Stimulated activated memory B cell treated with anti-CD40 and anti-IgM and Interleukin-4, amounts not matched to agents 10 μg/mL and 1 μg/mL and 100 μg/mL, for 72 hours (primary cell): ENCODE results near the gene TMEM179.

Source experiments
- ATAC-seq: fragments of 150-1000 bp; cut with Tn5 transposase; 2 replicates; pipeline ENCODE4 v1.10.0; 2021
- H3K27ac Mint-ChIP-seq: one replicate; pipeline ENCODE4 v1.8.0; 2022; ENCODE audit warnings: mild to moderate bottlenecking, mixed read lengths
- H3K27me3 Mint-ChIP-seq: one replicate; pipeline ENCODE4 v1.8.0; 2022; ENCODE audit warnings: mixed read lengths
- H3K36me3 Mint-ChIP-seq: one replicate; pipeline ENCODE4 v1.8.0; 2022; ENCODE audit warnings: mixed read lengths
- H3K4me1 Mint-ChIP-seq: one replicate; pipeline ENCODE4 v1.8.0; 2022; ENCODE audit warnings: mixed read lengths
- H3K4me3 Mint-ChIP-seq: one replicate; pipeline ENCODE4 v1.8.0; 2022; ENCODE audit warnings: mild to moderate bottlenecking, moderate library complexity, mixed read lengths
- H3K9me3 Mint-ChIP-seq: one replicate; pipeline ENCODE4 v1.8.0; 2022; ENCODE audit warnings: mixed read lengths

TMEM179 gene

DNA sequence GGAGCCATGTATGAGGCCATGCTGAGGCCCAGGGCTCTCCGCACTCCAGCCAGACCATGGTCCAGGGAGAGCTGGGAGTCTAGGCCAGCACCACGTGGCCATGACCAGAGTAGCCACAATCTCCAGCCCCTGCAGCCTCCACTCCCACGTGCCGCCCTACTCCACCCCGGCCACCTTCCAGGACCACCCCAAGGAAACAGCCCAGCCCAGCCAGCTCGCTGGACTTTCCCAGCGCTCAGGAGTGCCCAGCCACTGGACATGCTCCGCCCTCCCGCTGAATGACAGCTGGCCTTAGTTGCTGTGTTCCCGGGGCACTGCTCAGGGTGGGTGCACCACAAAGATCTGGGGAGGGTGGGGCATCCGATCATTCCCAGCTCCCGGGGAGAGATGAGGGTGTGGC lies 27.1 kb downstream of the TMEM179 start:
- Mint-ChIP-seq H3K27ac (no peak overlapping the region), H3K27me3 (peaks cover 60% of the 10 kb centered on the region), H3K9me3 (no peaks in the 10 kb centered on the region), H3K36me3 (no peaks in the 10 kb centered on the region), H3K4me1 (no peaks in the 10 kb centered on the region), H3K4me3 (no peak overlapping the region)
- no peak for ATAC-seq

DNA sequence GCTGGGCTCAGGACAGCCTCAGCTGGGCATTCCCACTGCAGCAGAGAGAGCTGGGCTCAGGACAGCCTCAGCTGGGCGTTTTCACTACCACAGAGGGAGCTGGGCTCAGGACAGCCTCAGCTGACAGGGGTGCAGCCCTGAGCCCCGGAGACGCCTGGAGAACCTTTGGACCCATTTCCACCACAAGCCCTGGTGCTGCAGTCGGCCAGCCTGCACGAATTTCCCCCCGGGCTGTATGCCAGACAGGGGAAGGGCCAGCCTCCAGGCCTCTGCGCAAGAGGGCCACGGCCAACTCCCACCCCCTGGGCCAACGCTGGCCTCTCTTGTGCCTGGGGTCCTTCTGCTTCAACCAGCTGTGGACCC lies 27.6 kb downstream of the TMEM179 start:
- no peak overlapping the region for H3K27ac Mint-ChIP-seq
- H3K36me3 Mint-ChIP-seq = no peaks in the 10 kb centered on the region
- H3K4me1 Mint-ChIP-seq = no peaks in the 10 kb centered on the region
- no peak for ATAC-seq
- H3K9me3 Mint-ChIP-seq = no peaks in the 10 kb centered on the region
- no peak overlapping the region for H3K4me3 Mint-ChIP-seq
- peaks cover 60% of the 10 kb centered on the region for H3K27me3 Mint-ChIP-seq

DNA sequence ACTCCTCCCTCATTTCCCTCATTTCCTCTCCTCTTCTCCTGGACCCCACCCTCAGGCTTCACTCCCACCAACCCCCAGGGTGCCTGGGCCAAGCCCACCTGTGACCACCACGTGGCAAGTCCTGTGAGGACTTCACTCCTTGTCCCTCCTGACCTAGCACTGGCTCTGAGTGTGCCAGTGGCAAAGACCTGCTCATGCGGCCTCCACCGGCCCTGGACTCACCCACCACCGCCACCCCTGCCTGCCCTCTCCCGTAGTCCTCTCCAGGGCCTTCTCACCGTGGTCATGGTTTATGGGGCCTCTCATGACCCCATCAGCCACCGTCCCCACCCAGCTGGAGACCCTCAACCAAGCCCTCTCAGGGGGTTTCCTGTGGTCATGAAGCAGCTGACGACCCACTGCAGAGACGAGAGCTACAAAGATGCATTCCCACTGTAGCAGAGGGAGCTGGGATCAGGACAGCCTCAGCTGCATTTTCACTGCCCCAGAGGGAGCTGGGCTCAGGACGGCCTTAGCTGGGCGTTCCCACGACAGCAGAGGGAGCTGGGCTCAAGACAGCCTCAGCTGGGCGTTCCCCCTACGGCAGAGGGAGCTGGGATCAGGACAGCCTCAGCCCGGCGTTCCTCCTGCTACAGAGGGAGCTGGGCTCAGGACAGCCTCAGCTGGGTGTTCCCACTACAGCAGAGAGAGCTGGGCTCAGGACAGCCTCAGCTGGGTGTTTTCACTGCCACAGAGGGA lies 28.2 kb downstream of the TMEM179 start:
- Mint-ChIP-seq H3K4me3 (no peak overlapping the region), H3K27me3 (peaks cover 55% of the 10 kb centered on the region), H3K4me1 (no peaks in the 10 kb centered on the region), H3K36me3 (no peaks in the 10 kb centered on the region), H3K27ac (no peak overlapping the region), H3K9me3 (no peaks in the 10 kb centered on the region)
- no peak for ATAC-seq

DNA sequence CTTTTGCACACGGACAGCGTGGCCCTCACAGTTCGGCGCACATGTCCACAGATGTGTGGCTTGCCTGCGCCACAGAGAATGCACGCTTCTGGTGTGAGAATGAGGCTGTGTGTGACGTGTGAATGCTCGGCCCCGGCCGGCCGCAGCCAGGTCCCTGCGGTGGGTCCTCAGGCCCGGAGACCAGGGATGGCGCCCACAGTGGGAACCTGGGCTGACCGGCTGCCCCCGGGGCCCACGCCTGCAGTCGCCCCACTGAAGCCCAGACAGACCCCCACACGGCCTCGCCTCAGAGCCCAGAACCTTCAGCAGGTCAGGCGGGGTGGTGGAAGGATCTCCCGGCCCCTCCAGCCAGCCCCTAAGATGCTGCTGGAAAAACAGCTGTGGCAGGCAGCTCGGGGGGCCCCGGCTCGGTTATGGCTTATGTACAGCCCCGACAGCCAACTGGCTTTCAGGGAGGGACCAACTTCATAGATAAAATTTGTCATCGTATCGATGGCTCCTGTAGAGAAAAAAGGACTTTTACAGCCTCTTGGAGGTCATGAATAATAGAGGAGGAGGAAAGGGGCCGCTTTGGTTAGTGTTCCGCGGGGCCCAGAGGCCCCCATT lies 29.5 kb downstream of the TMEM179 start:
- Mint-ChIP-seq H3K27me3 (peaks cover 55% of the 10 kb centered on the region), H3K9me3 (no peaks in the 10 kb centered on the region), H3K4me3 (no peak overlapping the region), H3K36me3 (no peaks in the 10 kb centered on the region), H3K27ac (no peak overlapping the region), H3K4me1 (no peaks in the 10 kb centered on the region)
- no peak for ATAC-seq

DNA sequence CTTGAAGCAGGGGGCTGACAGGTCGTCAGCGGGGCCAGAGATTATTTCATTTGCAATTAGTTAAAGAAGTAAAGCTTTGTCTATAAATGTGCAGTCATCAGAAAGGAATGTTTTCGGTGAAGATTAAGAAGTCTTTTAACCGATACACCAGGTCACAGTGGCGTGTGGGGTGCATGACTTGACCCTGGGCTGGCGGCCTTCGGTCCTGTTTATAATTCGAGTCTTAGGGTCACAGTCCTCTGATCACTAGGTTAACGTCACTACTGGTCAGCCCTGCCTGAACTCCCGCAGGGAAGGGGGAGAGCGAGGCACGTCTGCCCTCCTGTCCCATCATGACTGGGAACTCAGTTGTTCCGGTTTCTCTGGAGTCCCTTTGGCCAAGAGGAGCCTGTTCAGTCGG lies 30.0 kb downstream of the TMEM179 start:
- H3K4me1 Mint-ChIP-seq = no peaks in the 10 kb centered on the region
- H3K27ac Mint-ChIP-seq = no peak overlapping the region
- H3K36me3 Mint-ChIP-seq = no peaks in the 10 kb centered on the region
- H3K27me3 Mint-ChIP-seq = peaks cover 55% of the 10 kb centered on the region
- no peak for ATAC-seq
- H3K9me3 Mint-ChIP-seq = no peaks in the 10 kb centered on the region
- H3K4me3 Mint-ChIP-seq = no peak overlapping the region

DNA sequence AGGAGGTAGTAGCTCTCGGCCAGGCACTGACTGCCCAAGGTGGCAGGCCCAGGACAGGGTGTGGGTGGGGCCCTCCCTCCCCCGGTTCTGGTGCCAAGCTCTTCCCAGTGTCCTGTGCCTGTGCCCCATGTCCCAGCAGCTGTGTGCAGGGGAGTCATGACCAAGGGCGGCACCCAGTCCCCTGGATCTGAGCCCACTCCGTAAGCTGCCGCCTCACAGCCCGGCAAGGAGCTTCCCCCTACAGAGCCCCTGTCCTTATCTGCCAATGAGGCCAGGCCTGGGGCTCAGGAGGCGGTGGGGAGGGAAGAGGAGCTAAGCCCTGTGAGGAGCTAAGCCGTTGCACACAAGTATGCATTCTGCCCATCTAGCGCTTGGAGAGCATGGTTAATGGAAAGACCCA lies 30.6 kb downstream of the TMEM179 start:
- Mint-ChIP-seq H3K4me3 (no peak overlapping the region), H3K4me1 (no peaks in the 10 kb centered on the region), H3K27me3 (peaks cover 55% of the 10 kb centered on the region), H3K36me3 (no peaks in the 10 kb centered on the region), H3K27ac (no peak overlapping the region), H3K9me3 (no peaks in the 10 kb centered on the region)
- no peak for ATAC-seq

DNA sequence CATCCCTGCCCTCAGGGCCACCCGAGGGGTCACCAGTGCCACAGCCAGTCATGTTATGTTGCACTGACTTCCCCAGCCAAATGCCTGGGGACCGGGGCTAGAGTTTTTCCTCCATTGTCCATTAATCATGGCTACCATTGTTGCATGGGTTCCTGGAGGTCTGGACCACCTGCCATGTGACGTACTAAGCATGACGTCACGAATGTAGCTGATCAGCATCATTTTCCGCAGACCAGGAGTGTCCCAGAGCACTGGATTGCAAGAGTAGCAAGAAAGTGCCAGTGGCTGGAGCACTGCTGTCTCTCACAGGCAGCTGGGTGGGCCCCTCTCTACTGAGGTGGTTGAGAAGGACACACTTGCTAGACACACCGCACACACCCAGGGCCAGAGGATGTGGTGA lies 31.9 kb downstream of the TMEM179 start:
- Mint-ChIP-seq H3K36me3 (no peaks in the 10 kb centered on the region), H3K4me1 (no peaks in the 10 kb centered on the region), H3K27me3 (peaks cover 47% of the 10 kb centered on the region), H3K9me3 (no peaks in the 10 kb centered on the region), H3K27ac (no peak overlapping the region), H3K4me3 (no peak overlapping the region)
- no peak for ATAC-seq

DNA sequence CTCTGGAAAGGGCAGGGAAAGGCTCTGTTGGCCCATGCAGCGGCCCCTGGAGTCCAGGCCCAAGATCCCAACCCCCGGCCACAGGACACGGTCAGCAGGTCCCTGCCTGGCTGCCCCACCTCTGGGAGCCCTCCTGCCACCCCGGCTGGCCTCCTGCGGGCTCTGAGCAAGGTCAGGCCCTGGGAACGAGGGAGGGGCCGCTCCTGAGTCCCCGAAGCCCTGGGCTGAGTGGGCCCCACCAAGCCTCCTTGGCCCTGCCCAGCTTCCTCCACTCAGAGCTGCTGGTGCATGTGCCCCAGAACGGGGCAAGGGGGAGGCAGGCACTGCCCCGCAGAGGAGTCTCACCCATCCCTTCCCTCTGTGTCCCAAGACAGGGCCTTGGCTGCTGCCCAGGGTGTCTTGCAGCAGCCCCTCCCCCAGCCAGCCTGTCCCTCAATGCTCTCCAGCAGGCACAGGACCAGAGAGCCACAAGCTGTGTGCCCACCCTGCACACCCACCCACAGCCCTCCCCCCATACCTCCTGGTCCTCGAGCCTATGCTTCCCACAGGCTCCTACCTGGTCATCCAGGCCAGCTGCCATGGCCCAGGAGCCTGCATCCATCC lies 32.4 kb downstream of the TMEM179 start:
- H3K9me3 Mint-ChIP-seq = no peaks in the 10 kb centered on the region
- no peaks in the 10 kb centered on the region for H3K4me1 Mint-ChIP-seq
- ATAC-seq = no peak

DNA sequence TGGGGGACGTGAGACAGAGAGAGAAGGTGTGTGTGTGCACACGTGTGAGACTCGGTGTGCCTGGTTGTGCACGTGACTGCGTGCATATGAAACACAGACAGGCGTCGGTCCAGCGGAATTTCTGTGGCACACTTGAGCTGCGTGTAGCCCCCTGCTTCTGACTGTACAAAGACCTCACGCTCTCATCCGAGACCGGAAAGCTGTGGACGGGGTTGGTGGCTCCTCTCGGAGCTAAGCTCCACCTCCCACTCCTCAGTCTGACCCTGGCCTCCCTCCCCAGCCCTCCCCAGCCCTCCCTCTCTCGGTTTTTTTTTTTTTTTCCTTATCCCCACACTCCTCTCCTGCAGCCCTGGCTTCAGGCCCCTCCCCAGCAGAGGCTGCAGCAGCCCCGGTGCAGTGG lies 33.3 kb downstream of the TMEM179 start:
- no peaks in the 10 kb centered on the region for H3K36me3 Mint-ChIP-seq
- H3K27ac Mint-ChIP-seq = no peak overlapping the region
- H3K4me3 Mint-ChIP-seq = no peak overlapping the region
- no peaks in the 10 kb centered on the region for H3K9me3 Mint-ChIP-seq
- H3K4me1 Mint-ChIP-seq = no peaks in the 10 kb centered on the region
- peaks cover 49% of the 10 kb centered on the region for H3K27me3 Mint-ChIP-seq
- ATAC-seq = no peak

More for the DNA sequence above, 32.4 kb downstream of the TMEM179 start:
- Mint-ChIP-seq H3K36me3 (no peaks in the 10 kb centered on the region), H3K27me3 (peaks cover 47% of the 10 kb centered on the region), H3K27ac (no peak overlapping the region), H3K4me3 (no peak overlapping the region)

DNA sequence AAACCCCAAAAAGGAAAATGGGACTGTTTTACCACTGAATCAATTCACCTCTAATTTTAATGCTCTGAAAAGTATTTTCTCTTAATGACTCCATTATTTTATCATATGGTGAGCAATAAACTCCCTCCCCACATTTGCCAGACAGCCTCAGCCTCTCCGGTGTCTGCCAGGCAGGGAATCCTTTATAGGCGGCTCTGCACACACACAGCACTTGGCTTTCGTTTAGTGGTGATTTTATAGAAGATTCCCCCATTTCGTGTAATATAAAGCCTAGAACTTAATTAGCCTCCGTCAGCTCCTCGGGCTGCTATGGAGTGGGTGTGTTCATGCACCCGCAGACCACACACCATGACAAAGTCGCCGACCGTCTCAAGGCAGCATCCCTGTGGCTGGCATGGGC lies 35.1 kb downstream of the TMEM179 start:
- Mint-ChIP-seq H3K9me3 (no peaks in the 10 kb centered on the region), H3K27ac (no peak overlapping the region), H3K36me3 (no peaks in the 10 kb centered on the region), H3K27me3 (peaks cover 56% of the 10 kb centered on the region), H3K4me3 (no peak overlapping the region), H3K4me1 (no peaks in the 10 kb centered on the region)
- ATAC-seq = no peak

DNA sequence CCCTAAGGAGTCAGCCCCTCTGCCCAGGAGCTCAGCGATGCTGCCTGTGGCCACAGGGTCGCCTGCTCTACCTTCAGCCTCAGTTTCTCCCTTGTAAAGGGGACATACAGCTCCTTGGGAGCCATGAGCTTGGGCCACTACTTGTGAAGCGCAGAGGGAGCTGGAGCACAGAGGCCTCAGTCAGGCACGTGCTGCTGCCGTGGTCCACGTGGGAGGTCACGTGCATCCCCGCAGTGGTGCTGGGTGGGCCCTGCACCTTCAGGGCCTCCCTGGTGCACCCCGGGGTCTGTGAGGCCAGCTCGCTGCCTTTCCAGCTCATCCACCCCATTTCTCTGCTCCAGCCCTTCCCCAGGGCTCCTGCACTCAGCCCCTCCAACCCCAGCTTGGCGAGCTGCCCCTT lies 36.0 kb downstream of the TMEM179 start:
- Mint-ChIP-seq H3K27ac (no peak overlapping the region), H3K27me3 (peaks cover 64% of the 10 kb centered on the region), H3K4me1 (peaks cover 7% of the 10 kb centered on the region), H3K9me3 (no peaks in the 10 kb centered on the region), H3K4me3 (no peak overlapping the region), H3K36me3 (no peaks in the 10 kb centered on the region)
- ATAC-seq = no peak

DNA sequence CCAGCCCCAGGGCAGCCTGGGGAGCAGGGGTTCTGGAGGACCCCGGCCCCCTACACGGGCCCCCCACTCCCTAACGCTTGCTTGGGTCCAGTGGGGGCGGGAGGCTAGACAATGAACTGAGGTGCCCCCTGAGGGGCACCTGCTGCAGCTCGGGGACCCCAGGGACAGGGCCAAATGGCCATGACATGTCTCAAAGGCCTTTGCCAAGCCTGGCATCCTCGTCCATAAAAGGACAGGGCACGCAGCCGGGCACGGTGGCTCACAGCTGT lies 36.7 kb downstream of the TMEM179 start:
- H3K27me3 Mint-ChIP-seq = peaks cover 68% of the 10 kb centered on the region
- no peaks in the 10 kb centered on the region for H3K36me3 Mint-ChIP-seq
- peaks cover 12% of the 10 kb centered on the region for H3K4me1 Mint-ChIP-seq
- no peak overlapping the region for H3K4me3 Mint-ChIP-seq
- ATAC-seq = no peak
- no peaks in the 10 kb centered on the region for H3K9me3 Mint-ChIP-seq
- no peak overlapping the region for H3K27ac Mint-ChIP-seq

DNA sequence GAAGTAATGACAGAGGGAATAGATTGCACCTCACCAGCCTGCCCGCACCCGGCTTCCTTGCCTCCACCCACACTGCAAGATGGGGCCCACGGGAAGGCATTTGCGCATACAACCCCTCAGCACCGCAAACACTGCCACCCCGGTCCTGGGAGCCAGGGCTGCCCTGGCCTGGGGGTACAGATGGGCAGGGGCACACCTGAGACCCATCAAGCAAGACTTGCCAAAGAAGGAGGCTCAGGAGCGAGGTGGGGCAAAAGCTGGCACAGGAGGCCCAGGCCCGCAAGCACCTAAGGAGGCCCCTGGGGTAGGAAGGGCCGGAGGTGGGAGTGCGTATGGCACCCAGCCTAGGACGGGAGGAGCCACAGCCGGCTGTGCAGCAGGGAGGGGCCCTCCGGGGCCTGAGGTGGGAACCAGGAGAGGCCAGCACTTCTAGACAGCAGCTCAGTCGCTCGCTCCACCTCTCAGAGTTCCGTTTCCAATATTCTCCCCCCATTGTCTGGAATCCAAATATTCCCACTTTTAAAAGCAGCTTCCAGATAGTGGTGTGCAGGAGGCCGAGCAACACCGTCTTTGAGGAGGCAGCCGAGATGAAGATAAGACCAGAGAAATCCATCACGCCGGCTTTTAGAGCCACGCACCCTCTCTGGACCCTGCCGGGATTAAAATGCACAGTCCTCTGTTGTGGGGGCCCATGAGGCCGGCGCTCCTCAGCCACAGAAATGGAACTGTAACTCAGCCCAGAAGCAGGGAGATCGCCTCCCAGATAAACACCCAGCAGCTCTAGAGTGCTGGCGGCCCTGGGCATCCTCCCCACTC lies 37.2 kb downstream of the TMEM179 start:
- H3K4me3 Mint-ChIP-seq = no peak overlapping the region
- no peaks in the 10 kb centered on the region for H3K9me3 Mint-ChIP-seq
- H3K4me1 Mint-ChIP-seq = peaks cover 12% of the 10 kb centered on the region
- no peaks in the 10 kb centered on the region for H3K36me3 Mint-ChIP-seq
- peaks cover 68% of the 10 kb centered on the region for H3K27me3 Mint-ChIP-seq
- no peak for ATAC-seq
- no peak overlapping the region for H3K27ac Mint-ChIP-seq

DNA sequence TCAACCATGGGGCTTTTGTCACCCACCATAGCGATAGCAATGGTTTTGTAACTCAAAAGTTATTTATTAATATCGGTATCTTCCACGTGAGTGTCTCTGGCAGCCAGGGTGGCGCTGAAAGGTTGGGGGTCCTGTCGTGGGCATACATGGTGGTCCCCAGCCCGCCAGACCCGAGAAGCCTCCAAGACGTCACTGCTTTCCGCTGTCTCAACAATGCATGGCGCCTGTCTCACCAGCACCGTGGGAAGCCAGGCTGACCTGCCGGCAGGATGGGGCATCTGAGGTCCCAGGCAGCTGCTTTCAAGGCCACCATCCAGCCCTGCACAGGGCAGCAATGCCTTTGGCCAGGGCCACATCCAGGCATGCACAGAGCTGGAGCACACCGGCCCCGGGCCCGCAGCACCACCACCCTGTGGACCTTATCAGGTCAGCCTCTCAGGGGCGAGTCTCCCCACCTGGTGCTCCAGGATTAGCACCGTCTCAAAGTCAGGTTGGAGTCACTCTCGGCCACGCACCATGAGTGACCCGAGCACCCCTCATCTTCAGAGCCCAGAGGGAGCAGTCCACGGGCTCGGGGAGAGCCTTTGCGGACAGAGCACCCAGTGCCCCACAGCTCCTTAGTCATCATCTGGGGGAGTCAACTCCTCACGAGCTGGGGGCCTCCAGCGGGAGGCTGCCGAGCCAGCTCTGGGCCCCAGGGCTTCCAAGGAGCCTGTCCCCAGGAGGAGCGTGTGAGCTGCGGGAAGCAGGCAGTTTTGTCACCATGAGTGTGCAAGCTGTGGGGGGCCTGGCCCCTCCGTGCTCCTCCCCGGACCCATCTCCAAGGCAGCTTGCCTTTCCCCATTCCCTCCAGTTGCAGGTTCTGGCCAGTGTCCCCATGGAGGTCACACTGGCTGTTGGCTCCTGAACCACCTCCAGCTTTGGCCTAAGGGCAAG lies 39.6 kb downstream of the TMEM179 start:
- H3K4me3 Mint-ChIP-seq = no peak overlapping the region
- H3K27ac Mint-ChIP-seq = no peak overlapping the region
- H3K4me1 Mint-ChIP-seq = peaks cover 12% of the 10 kb centered on the region
- ATAC-seq = no peak
- H3K27me3 Mint-ChIP-seq = peaks cover 82% of the 10 kb centered on the region
- no peaks in the 10 kb centered on the region for H3K36me3 Mint-ChIP-seq
- H3K9me3 Mint-ChIP-seq = no peaks in the 10 kb centered on the region
